Pancreas (tissue), 10 donors: ENCODE measurements around the gene NDUFAF2. TPM values are rescaled to one million over a fixed set of nuclear protein-coding genes. Genes with fewer than 3 reads are reported as not detected.

Experiments
- ATAC-seq, 4 donors: fragments of 200-7000 bp; cut with Tn5 transposase; one replicate each; pipeline versions ENCODE4 v1.8.0 to v1.9.1; 2020; ENCODE audit warnings: mild to moderate bottlenecking in 4 of 4, moderate library complexity in 4 of 4
- DNase-seq, 6 donors: peaks; one replicate each; pipeline ENCODE4 v3.0.0-alpha.2; 2020
- FAIRE-seq: peaks from 2 replicates; lab custom pipeline; 2012; peaks lifted over from hg19 to GRCh38; lab: Jason Lieb, UNC
- H3K27ac ChIP-seq, 4 donors: fragments of 200-600 bp; sonication (generic); 1 replicate in 3 of 4; 2 replicates in 1 of 4; pipeline versions ENCODE4 v1.5.0 to v1.8.0; 2020
- H3K27me3 ChIP-seq, 4 donors: fragments of 200-600 bp; one replicate each; pipeline ENCODE4 v1.8.0; 2021
- H3K36me3 ChIP-seq, 3 donors: fragments of 200-600 bp; sonication (generic) in 1 of 3; one replicate each; pipeline versions ENCODE4 v1.5.0 to v1.8.0; 2020 to 2021
- H3K4me1 ChIP-seq, 3 donors: fragments of 200-600 bp; one replicate each; pipeline ENCODE4 v1.8.0; 2021
- H3K4me3 ChIP-seq, 4 donors: fragments of 200-600 bp; sonication (generic) in 2 of 4; one replicate each; pipeline versions ENCODE4 v1.5.0 to v1.8.0; 2020 to 2021
- H3K9me3 ChIP-seq, 4 donors: fragments of 200-600 bp; one replicate each; pipeline ENCODE4 v1.8.0; 2021
- CTCF ChIP-seq, 4 donors: fragments of 200-600 bp; sonication (generic) in 3 of 4; IDR thresholded peaks; one replicate each; pipeline versions ENCODE4 v1.5.0 to v1.8.0; 2021; ENCODE audit warnings: antibody characterized with exemption in 4 of 4
- WGBS, 2 donors: extraction: QIAGEN DNeasy Blood & Tissue Kit; methylation state at CpG; one replicate each; pipeline ENCODE4 v1.1.7; 2013; 5-methylcytosine and 5-hydroxymethylcytosine counted together
- intact Hi-C, 3 donors: fragments of 100-400 bp; cut with DNase I; formaldehyde crosslinking; loops; one replicate each; pipeline versions ENCODE4 v1.11.1 to v1.14.2; 2022
- polyA plus RNA-seq, 2 donors: library from polyadenylated mRNA; stranded (reverse); fragments of 200-250 nt; gene quantifications; one replicate each; pipeline ENCODE4 v1.2.3, GENCODE V29; 2013
- total RNA-seq, 6 donors: library from RNA; stranded (reverse); fragmentation: NEBNext Ultra II Directional in 4 of 6; extraction: Animal tissue kit (Norgen Biotek cat#: 25700) in 4 of 6; gene quantifications; one replicate each; pipeline versions ENCODE4 v1.2.1 to v1.2.4, GENCODE V29; 2021 to 2023
- donor health status: healthy with polysubstance abuse.
- donor health status: DM: no; HTN: no; CAD: no; lungs with moderate emphysema.
- donor health status: DM: no; HTN: no; CAD: no.
- donor health status: control.
- donor health status: control.
- donor health status: Bipolar disorder and iron deficiency.
- donor health status: DM: yes; HTN: yes; CAD: no.
- donor health status: DM: no; HTN: no; CAD: no.
- donor health status: DM: no; HTN: no; CAD: no.
- donor health status: DM: yes; HTN: yes; CAD: no.

NDUFAF2 gene
- total and polyA plus RNA-seq, 8 donors, result 9.4 to 28.6 (median 12.8) TPM

- DNase-seq (no peak), ATAC-seq (no peak), FAIRE-seq (peak; percentile 45)
- no peak overlapping the region for H3K4me3 ChIP-seq
- H3K9me3 ChIP-seq, result no peaks in the 10 kb centered on the region
- H3K36me3 ChIP-seq, result no peaks in the 10 kb centered on the region
- H3K27ac ChIP-seq, result no peak overlapping the region
- TF ChIP-seq CTCF (IDR thresholded peaks at IDR 0.05), result no peak
- WGBS, 2 donors, result 81 to 94% methylated on average over 1 of the region's 1 CpG
- peaks cover 0 to 4% (median 0%) of the 10 kb centered on the region in 3 donors for H3K4me1 ChIP-seq
- no peaks in the 10 kb centered on the region for H3K27me3 ChIP-seq
- intact Hi-C loops, result no loop called here
Observed at GRCh38 chr5:61119066-61119465, 174.1 kb downstream of the NDUFAF2 start.

GRCh38 chr5:61120534-61120933 lies 175.5 kb downstream of the NDUFAF2 start:
- FAIRE-seq (no peak), DNase-seq (no peak), ATAC-seq (no peak)
- no peak for TF ChIP-seq CTCF (IDR thresholded peaks at IDR 0.05)
- H3K27me3 ChIP-seq, result no peaks in the 10 kb centered on the region
- no peaks in the 10 kb centered on the region for H3K9me3 ChIP-seq
- no peak overlapping the region for H3K4me3 ChIP-seq
- intact Hi-C loops, result no loop called here
- WGBS, 2 donors, result 88 to 91% methylated on average over 1 of the region's 1 CpG
- no peaks in the 10 kb centered on the region for H3K36me3 ChIP-seq
- no peak overlapping the region for H3K27ac ChIP-seq
- peaks cover 0 to 4% (median 0%) of the 10 kb centered on the region in 3 donors for H3K4me1 ChIP-seq

- Histone ChIP-seq H3K27ac (no peak overlapping the region), H3K4me1 (peaks cover 0 to 4% (median 0%) of the 10 kb centered on the region in 3 donors), H3K27me3 (no peaks in the 10 kb centered on the region), H3K4me3 (no peak overlapping the region), H3K36me3 (no peaks in the 10 kb centered on the region), H3K9me3 (no peaks in the 10 kb centered on the region)
- peak; percentile 72 for FAIRE-seq
- ATAC-seq, result peak in 1 of 4 donors; percentile 57
- no peak for TF ChIP-seq CTCF (IDR thresholded peaks at IDR 0.05)
- intact Hi-C loops, result no loop called here
- no peak for DNase-seq
- 43 to 55% methylated on average over 4 of the region's 4 CpGs for WGBS, 2 donors
Observed at GRCh38 chr5:61123145-61123544, 178.1 kb downstream of the NDUFAF2 start.

- no peaks in the 10 kb centered on the region for H3K27me3 ChIP-seq
- DNase-seq (no peak), ATAC-seq (no peak), FAIRE-seq (no peak)
- no peaks in the 10 kb centered on the region for H3K4me1 ChIP-seq
- intact Hi-C loops, result no loop called here
- WGBS, 2 donors, result 94% methylated on average over 2 of the region's 2 CpGs
- H3K9me3 ChIP-seq, result no peaks in the 10 kb centered on the region
- no peak overlapping the region for H3K27ac ChIP-seq
- H3K4me3 ChIP-seq, result no peak overlapping the region
- no peak for TF ChIP-seq CTCF (IDR thresholded peaks at IDR 0.05)
- no peaks in the 10 kb centered on the region for H3K36me3 ChIP-seq
Observed at GRCh38 chr5:61130289-61130688, 185.3 kb downstream of the NDUFAF2 start.

GRCh38 chr5:61132559-61132958 lies 187.6 kb downstream of the NDUFAF2 start:
- ATAC-seq, result no peak
- no peak overlapping the region for H3K4me3 ChIP-seq
- DNase-seq, result no peak
- no peak for FAIRE-seq
- no peak for TF ChIP-seq CTCF (IDR thresholded peaks at IDR 0.05)
- H3K4me1 ChIP-seq, result no peaks in the 10 kb centered on the region
- no peaks in the 10 kb centered on the region for H3K36me3 ChIP-seq
- intact Hi-C loops, result no loop called here
- H3K9me3 ChIP-seq, result no peaks in the 10 kb centered on the region
- 89% methylated on average over 1 of the region's 1 CpG for WGBS, 2 donors
- no peak overlapping the region for H3K27ac ChIP-seq
- no peaks in the 10 kb centered on the region for H3K27me3 ChIP-seq
